AML-193 (cell line): ENCODE measurements around the gene RNF144A.
A peak's percentile ranks its signal among the peaks of the same experiment; 100 is the strongest.

Source experiments
- DNase-seq, 2 experiments: peaks; one replicate each; lab custom pipeline; 2025; lab: John Stamatoyannopoulos, UW

Gene RNF144A

DNA sequence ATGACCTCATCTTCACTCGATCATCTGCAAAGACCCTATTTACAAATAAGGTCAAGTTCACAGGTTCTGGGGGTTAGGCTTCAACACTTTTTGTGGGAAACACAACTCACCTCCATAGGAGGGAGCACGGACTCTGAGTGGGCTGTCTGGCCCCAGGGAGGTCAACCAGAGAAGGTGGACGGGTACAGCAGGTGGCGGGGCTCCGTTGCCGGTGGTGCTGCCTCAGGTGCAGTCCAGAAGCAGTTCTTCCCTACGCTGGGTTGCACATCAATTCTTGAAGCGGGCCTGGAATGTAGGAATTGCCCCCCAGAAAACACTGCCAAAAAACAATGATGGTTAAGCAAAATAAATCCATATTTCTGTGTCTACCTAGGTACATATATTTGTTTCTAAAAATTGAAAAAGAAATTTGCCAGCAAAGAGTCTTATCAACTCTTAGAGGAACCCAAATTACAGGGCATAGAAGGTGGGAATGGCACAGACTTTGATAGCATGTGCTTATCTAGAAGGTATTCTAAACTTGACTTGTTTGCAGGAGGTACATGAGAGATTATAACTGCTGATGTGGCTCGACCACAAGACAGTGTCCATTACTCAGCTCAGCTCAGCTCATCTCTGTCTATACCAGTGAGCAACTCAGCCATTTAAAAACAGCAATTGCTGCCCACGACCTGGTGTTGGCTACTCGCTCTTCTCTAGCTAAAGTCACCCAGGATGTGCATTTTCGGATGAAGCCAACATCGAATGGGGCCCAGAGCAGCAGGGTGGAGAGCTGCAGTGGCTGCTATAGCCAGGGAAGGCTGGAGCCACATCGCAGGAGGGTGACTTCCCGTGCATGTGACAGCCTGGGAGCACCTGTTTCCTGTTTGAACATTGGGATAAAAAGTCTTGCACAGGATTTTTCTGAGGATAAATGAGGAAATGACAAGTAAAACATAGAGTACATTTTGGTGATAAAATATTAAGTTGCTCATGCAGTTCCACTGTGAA, 128.7 kb downstream of the RNF144A start:
- DNase-seq = no peak

- no peak for DNase-seq
These were observed 130.4 kb downstream of the RNF144A start for GRCh38 chr2:7047661-7048060.

DNA sequence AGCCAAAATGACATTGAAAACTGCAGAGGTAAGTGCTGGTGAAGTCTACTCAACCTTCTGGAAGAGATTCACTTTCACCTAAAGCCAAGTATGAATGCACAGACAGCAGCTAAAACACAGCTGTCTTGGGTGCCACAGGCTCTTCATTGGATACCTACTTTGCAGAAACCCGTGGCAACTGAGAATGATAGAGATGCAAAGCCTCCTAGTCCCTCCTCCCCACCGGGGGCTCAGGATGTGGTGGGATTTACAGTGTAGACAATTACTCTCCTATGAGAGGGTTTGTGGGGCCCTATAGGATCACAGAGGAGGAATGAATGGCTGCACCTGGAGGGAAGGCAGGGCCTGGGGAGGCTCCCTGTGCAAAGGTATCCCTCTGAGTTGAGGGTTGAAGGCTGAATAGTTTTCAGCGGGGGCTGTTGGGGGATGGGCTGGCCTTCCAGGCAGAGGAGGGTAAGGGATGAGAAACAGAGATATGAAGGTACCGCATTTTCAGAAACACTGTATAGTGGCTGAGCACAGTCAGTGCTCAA, 131.6 kb downstream of the RNF144A start:
- DNase-seq = no peak

- DNase-seq = no peak
These were observed 135.2 kb downstream of the RNF144A start for GRCh38 chr2:7052404-7052803.

GRCh38 chr2:7053650-7054265, 136.5 kb downstream of the RNF144A start:
- no peak for DNase-seq

- DNase-seq = peak; percentile 32 to 53
These were observed 140.7 kb downstream of the RNF144A start for GRCh38 chr2:7057865-7058400.

- DNase-seq = no peak
These were observed 142.9 kb downstream of the RNF144A start for GRCh38 chr2:7060156-7060555.

DNA sequence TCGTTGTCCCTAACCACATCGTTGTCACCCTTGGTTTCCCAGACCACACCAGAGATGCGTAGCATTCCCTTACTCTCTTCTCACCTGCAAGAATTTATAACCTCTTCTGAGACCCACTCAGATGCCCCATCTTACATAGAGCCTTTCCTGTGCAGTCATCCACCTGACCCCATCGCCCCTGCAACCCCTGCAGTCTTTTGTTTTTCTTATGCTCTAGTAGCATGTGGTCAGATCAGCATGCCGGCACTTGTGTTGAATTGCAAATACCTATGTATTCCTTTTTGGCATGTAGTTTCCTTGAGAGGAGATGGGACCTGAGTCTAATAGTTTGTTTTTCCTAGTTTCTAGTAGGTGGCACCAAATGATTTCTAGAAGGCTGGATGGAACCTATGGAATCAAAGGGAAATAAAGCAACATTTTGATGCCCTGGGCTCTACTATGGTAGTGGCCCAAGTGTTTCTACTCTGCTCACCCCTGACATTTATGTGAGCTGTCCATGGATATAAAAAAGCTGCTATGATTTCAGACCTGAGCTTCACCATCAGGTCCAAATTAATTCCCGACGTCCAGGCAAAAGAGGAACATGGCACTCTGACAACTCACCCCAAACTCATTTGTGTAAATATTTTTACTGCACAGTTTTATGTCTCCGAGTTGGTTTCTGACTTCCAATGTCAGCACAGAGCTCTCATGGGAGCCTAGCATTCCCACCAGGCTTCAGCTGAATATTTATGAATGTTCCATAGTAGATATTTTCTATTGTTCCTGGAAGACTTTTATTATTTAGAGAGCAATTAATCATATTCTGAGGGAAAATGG, 143.6 kb downstream of the RNF144A start:
- DNase-seq = no peak

GRCh38 chr2:7061450-7061789, 144.2 kb downstream of the RNF144A start:
- DNase-seq = no peak

DNA sequence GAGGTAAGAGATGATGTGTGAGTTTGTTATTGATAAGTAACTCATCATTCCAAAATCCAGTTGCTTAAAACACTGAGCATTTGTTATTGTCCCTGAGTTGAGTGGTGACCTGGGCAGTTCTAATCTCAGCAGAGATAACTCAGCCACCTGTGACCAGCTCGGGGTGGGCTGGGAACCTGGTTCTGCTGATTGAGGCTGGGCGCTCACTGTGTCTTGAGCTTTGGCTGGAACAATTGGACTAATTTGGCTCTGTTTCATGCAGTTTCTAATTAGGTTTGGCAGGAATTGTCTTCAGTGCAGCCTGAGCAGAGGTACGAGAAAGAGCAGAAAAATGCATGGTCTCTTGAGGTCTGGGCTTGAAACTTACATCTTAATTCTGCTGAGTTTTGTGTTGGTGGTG, 144.7 kb downstream of the RNF144A start:
- DNase-seq = no peak

DNA sequence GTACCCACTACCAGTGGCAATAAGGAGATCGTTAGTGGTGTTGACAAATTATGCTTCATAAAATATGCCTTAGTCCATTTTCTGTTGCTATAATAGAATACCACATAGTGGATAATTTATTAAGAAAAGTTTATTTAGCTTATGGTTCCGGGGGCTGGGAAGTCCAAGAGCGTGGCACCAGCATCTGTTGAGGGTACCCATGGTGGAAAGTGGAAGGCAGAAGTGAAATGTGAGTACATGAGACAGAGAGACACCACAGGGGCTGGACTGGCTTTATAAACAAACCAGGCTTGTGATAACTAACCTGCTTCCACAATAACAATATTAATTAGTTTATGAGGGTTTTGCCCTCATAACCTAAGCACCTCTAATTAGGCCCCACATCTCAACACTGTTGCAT, 146.6 kb downstream of the RNF144A start:
- no peak for DNase-seq

GRCh38 chr2:7068457-7068856, 151.2 kb downstream of the RNF144A start:
- DNase-seq = no peak

- DNase-seq = no peak
These were observed 153.3 kb downstream of the RNF144A start for GRCh38 chr2:7070483-7070882.

GRCh38 chr2:7071154-7071553, 153.9 kb downstream of the RNF144A start:
- no peak for DNase-seq

DNA sequence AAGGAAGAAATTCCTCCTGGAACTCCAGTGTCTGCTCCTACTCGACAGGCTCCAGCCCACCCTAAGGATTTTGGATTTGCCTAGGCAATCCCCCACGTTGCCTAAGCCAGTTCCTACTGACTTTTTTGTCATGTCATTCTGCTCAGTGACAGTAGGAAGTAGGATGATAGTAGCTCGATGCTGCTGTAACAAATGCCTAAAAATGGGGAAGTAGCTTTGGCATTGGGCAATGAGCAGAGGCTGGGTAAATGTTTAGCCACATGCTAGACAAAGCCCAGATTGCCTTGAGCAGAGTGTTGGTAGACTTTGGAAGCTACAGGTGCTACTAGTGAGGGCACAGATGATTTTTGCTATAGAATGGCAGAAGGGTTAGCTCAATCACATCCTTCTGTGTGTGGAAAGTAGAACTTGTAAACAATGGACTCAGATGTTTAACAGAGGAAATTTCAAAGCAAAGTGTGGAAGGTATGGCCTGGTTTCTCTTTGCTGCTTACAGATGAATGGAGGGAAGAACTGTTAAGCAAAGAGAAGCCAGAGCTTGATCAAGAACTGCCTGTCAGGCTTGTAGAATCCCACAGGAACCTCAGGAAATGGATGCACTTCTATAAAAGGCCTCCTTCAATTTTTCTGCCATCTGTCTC, 154.8 kb downstream of the RNF144A start:
- DNase-seq = peak; percentile 87 to 93

DNA sequence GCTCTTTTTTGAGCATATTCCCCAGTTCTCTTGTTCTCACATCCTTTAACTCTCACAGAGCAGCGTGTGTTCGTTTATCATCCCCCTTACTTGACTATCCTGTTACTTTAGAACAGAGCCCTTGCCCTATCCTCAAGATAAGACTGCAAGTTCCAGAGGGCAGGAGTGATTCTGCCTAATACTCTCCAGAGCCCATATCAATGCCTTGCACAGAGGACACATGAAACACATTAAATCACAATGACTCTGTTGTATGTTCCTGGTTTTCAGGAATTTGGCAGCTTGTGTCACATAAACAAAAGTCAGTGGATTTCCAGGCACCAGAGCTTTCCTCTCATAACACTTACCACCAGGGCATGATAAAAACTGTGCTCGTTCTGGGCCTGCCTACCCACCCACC, 156.7 kb downstream of the RNF144A start:
- DNase-seq = no peak

- DNase-seq = no peak
These were observed 158.6 kb downstream of the RNF144A start for GRCh38 chr2:7075834-7076233.

DNA sequence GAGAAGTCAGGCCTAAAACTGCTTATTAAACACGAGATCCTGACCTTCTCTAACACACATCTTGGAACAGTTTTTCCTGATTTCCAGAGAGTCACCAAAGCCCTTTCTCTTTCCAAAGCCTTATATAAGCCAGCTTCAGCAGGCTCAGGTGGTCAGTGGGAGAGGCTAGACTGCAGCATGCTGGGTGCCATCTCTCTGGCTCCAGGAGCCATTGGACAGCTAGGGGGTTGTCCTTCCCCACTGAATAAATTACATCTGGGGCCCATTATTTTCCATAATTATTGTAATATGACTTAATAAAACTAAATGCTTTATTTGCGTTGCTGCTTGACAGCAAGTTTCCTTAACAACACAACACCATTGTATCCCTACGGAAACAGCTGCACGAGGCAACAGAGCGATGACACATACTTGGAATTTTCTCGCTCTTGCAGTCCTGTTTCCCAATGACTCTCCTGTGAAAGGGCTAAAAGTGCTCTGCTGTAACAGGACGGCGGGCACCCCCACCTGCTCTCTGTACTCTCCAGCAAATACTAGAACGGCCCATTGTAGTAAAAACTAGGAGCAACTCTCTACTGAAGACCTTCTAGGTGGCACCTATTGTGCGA, 160.6 kb downstream of the RNF144A start:
- DNase-seq = no peak

GRCh38 chr2:7083580-7084509, 166.6 kb downstream of the RNF144A start:
- peak; percentile 10 to 35 for DNase-seq

- no peak for DNase-seq
These were observed 167.4 kb downstream of the RNF144A start for GRCh38 chr2:7084601-7085000.
